ENCODE results near the gene BIN2.
A peak's percentile ranks its signal among the peaks of the same experiment; 100 is the strongest.

Gene BIN2

DNA sequence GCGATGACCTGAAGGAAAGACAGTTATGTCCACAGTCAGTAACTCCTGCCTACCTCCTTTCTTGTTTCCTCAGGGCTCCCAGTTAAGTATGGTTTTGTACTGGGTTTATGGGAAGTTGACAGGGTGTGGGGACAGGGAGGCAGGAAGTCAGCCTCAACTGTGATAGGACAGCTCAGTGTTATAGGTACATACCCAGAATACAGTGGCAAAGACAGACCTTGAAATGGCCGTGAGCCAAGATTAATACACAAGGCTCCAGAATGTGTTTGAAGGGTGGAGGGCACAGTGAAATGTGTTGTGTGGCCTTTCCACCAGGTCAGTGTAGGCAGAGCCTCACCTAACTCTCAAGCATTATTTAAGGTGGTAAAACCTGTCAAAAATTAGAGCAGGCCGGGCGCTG lies 4.6 kb upstream of the BIN2 start:
- TF ChIP-seq, protein P1, sequence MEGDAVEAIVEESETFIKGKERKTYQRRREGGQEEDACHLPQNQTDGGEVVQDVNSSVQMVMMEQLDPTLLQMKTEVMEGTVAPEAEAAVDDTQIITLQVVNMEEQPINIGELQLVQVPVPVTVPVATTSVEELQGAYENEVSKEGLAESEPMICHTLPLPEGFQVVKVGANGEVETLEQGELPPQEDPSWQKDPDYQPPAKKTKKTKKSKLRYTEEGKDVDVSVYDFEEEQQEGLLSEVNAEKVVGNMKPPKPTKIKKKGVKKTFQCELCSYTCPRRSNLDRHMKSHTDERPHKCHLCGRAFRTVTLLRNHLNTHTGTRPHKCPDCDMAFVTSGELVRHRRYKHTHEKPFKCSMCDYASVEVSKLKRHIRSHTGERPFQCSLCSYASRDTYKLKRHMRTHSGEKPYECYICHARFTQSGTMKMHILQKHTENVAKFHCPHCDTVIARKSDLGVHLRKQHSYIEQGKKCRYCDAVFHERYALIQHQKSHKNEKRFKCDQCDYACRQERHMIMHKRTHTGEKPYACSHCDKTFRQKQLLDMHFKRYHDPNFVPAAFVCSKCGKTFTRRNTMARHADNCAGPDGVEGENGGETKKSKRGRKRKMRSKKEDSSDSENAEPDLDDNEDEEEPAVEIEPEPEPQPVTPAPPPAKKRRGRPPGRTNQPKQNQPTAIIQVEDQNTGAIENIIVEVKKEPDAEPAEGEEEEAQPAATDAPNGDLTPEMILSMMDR (IDR thresholded peaks at IDR 0.05; ENCODE audit: low read depth, low read length): no peak
- H3K4me3 ChIP-seq (replicated peaks in 1 of 2; ENCODE audit: low read depth in 2 of 2, low read length in 2 of 2): no peak overlapping the region
- DNase-seq (ENCODE audit: low read depth in 2 of 2): no peak

DNA sequence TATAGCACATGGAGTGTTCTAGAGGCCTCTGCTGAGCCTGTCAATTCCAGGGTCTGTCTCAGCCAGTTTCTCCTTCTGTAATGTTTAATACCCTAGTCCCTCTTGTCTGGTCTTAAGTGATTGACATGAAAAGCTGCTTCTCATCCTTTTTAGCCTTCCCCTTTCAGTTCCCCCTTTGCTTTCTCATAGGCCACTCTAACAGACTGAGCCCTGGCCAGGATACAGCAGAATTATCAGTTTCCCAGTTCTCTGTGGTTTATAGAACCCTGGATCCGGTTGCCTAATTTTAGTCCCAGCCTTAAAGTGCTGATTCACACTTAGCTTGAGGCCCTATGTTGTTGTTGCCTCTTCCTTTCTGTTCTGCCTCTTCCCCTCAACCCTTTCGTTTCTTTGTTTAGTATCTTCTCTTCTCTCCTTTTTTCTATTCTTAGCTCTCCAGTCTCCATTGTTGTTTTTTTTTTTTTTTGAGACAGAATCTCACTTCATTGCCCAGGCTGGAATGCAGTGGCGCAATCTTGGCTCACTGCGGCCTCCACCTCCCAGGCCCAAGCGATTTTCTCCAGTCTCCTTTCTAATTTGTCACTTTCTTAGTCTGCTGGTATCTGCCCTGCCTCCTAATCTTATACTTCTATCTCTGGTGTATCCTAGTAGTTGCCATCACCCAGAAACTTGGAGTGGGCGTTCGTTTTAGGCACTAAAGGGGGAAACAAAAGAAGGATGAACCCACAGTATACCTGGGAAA lies 2.9 kb upstream of the BIN2 start:
- peak; percentile 82 to 91 for DNase-seq (ENCODE audit: low read depth in 2 of 2)
- H3K4me3 ChIP-seq (replicated peaks in 1 of 2; ENCODE audit: low read depth in 2 of 2, low read length in 2 of 2): no peak overlapping the region
- TF ChIP-seq, protein P1 (IDR thresholded peaks at IDR 0.05; ENCODE audit: low read depth, low read length): no peak

DNA sequence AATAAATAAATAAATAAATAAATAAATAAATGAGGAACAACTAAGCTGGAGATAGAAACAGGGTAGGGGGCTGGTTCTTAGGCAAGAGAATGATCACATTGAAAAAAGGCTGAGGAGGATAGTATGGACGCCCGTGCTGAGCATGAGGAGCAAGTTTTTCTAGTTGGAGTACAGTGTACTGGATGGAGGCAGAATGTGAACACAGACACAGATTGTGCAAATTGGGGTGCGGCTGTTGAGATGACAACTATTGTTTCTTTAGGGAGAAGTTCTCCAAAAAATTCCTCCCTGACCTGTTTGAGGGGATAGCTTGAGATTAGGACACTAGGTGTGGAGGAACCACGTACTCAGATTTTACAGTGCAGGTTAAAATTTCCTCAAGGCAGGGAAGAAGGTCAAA lies 979 bp upstream of the BIN2 start:
- TF ChIP-seq, protein P1 (IDR thresholded peaks at IDR 0.05; ENCODE audit: low read depth, low read length): no peak
- H3K4me3 ChIP-seq (replicated peaks in 1 of 2; ENCODE audit: low read depth in 2 of 2, low read length in 2 of 2): no peak overlapping the region
- DNase-seq (ENCODE audit: low read depth in 2 of 2): no peak

DNA sequence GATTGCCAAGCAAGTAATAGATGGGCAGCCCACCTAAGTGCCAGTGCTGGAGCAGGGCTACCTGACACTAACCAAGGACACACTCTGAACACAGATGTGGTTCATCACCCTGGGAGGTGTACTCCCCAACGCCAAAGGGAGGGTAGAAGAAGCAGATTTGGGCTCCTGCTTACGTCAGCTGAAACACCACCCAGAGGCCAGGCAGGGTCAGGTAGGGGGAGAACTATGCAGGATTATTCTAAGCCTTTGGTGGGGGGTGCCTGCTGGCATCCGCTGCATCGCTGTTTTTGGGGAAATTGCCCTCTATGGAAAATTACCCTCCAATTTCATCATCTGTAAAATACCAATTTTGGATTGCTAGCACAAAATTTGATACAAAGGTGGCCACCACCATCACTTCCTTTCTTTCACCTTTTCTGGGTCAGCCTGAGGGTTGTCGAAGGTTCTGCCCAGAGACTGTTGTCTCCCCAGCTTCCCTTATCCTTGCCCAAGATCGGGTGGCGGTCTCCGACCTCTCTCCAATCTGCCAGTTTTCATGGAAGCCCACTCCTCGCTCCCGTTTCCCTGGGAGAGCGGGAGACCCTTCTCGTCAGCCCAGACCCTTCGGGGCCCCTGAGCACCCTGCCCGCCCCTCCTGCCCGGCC lies 535 bp downstream of the BIN2 start:
- no peak overlapping the region for H3K4me3 ChIP-seq (replicated peaks in 1 of 2; ENCODE audit: low read depth in 2 of 2, low read length in 2 of 2)
- TF ChIP-seq, protein P1 (IDR thresholded peaks at IDR 0.05; ENCODE audit: low read depth, low read length): no peak
- DNase-seq (ENCODE audit: low read depth in 2 of 2): no peak

DNA sequence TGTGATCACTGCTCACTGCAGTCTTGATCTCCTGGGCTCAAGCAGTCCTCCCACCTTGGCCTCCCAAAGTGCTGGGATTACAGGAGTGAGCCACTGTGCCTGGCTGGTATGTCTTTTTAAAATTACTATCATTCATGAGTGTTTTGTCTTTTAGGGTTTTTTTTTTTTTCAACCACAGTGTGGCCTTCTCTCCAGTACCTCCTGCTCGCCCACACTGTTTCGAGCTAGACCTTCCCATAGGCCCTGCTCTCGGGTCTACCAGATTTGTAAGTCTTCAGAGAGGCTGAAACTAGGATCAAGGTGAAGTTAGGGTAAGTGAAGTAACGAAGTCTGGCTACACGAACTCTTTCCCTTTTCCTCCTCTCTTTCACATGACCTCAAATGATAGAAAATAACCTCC lies 1.5 kb downstream of the BIN2 start:
- DNase-seq (ENCODE audit: low read depth in 2 of 2): no peak
- TF ChIP-seq, protein P1 (IDR thresholded peaks at IDR 0.05; ENCODE audit: low read depth, low read length): no peak
- H3K4me3 ChIP-seq (replicated peaks in 1 of 2; ENCODE audit: low read depth in 2 of 2, low read length in 2 of 2): no peak overlapping the region

DNA sequence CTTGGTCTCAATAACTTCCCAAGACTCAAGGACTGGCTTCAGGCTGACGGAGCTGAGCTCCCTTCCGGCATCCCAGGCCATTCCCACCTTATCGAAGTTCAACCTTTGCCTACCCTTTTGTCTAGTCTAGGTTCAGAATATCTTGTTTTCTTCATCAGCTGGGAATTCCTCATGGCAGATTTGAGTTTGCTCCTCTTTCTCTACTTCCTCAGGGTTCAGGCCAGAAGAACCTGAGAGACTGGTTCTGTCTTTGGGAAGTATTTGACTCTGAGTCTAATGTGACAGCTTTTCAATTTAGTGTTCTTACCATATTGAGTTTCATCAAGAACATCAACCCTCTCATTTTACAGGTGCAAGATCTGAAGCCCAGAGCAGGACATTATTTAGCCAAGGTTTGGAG lies 2.1 kb downstream of the BIN2 start:
- no peak overlapping the region for H3K4me3 ChIP-seq (replicated peaks in 1 of 2; ENCODE audit: low read depth in 2 of 2, low read length in 2 of 2)
- TF ChIP-seq, protein P1 (IDR thresholded peaks at IDR 0.05; ENCODE audit: low read depth, low read length): no peak

More for the DNA sequence above, 2.1 kb downstream of the BIN2 start:
- no peak for DNase-seq (ENCODE audit: low read depth in 2 of 2)
